ENCODE results near the gene ACOT2.
"Not testable (repeated sequence)": the region's sequence is repeated elsewhere in the genome, so short reads cannot be mapped to it uniquely, and the experiment has no call there.

The ACOT2 gene

GRCh38 chr14:73589116-73589515 lies 20.1 kb downstream of the ACOT2 start:
- H3K27me3 Mint-ChIP-seq, result no peaks in the 10 kb centered on the region
- H3K4me3 Mint-ChIP-seq, result no peak overlapping the region
- no peaks in the 10 kb centered on the region for H3K9me3 Mint-ChIP-seq (ENCODE audit: low read depth)
- H3K4me1 Mint-ChIP-seq (ENCODE audit: low read depth), result peaks cover 11% of the 10 kb centered on the region
- no peaks in the 10 kb centered on the region for H3K36me3 Mint-ChIP-seq
- no peak overlapping the region for H3K27ac Mint-ChIP-seq

- H3K4me1 Mint-ChIP-seq (ENCODE audit: low read depth), result peaks cover 11% of the 10 kb centered on the region
- not testable (repeated sequence) for H3K27ac Mint-ChIP-seq; H3K27me3 Mint-ChIP-seq; H3K9me3 Mint-ChIP-seq (ENCODE audit: low read depth); H3K4me3 Mint-ChIP-seq; H3K36me3 Mint-ChIP-seq
Measured at GRCh38 chr14:73590673-73591004, 21.6 kb downstream of the ACOT2 start.

DNA sequence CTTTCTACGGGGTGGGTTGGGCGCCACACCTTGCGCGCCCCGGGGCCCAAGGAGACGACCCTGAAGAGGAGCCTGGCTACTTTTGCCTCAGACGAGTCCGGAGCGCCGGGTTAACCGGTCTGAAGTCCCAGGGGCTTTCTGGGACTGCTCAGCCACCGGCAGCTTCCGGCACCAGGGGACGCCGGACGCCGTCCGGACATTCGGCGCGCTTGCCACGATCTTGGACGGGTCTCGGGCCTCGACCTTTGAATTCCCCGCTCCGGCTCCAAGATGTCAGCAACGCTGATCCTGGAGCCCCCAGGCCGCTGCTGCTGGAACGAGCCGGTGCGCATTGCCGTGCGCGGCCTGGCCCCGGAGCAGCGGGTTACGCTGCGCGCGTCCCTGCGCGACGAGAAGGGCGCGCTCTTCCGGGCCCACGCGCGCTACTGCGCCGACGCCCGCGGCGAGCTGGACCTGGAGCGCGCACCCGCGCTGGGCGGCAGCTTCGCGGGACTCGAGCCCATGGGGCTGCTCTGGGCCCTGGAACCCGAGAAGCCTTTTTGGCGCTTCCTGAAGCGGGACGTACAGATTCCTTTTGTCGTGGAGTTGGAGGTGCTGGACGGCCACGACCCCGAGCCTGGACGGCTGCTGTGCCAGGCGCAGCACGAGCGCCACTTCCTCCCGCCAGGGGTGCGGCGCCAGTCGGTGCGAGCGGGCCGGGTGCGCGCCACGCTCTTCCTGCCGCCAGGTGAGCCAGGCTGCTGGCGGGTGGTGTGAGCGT lies 22.9 kb downstream of the ACOT2 start, which contains the start of gene ACOT4:
Gene ACOT4 (plus strand): TSS at position 184 of the 760 bp plus-strand sequence. CDS start 87 bp downstream, at position 271.
- Mint-ChIP-seq H3K27ac (peak within 1 kb of the TSS; percentile 61), H3K36me3 (peaks cover 2% of the 10 kb centered on the region), H3K4me3 (peak within 1 kb of the TSS; percentile 72), H3K4me1 (ENCODE audit: low read depth) (peaks cover 11% of the 10 kb centered on the region), H3K9me3 (ENCODE audit: low read depth) (no peaks in the 10 kb centered on the region), H3K27me3 (no peaks in the 10 kb centered on the region)

- Mint-ChIP-seq H3K4me3 (no peak overlapping the region), H3K27me3 (no peaks in the 10 kb centered on the region), H3K27ac (no peak overlapping the region), H3K9me3 (ENCODE audit: low read depth) (no peaks in the 10 kb centered on the region), H3K36me3 (peaks cover 2% of the 10 kb centered on the region), H3K4me1 (ENCODE audit: low read depth) (peaks cover 11% of the 10 kb centered on the region)
Measured at GRCh38 chr14:73594491-73594890, 25.5 kb downstream of the ACOT2 start.

DNA sequence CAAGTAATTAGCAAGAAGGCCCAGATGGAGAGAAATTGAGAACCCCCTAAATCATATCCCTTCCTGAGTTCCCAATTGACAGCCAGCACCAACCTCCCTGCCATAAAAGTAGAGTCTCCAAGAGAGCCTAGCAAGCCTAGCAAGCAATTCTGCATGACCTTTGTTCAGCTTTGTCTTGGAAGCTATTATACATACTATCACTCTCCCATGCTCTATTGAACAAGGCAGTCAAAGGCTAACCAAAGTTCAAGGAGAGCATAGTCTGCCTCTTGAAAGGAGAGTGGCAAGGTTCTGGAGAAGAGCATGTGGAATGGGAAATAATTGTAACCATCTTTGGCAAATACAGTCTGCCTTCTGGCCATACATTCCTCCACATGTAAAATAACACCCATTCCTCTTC lies 30.5 kb downstream of the ACOT2 start:
- Mint-ChIP-seq H3K27me3 (no peaks in the 10 kb centered on the region), H3K9me3 (ENCODE audit: low read depth) (no peaks in the 10 kb centered on the region), H3K27ac (no peak overlapping the region), H3K36me3 (peaks cover 2% of the 10 kb centered on the region), H3K4me1 (ENCODE audit: low read depth) (no peaks in the 10 kb centered on the region), H3K4me3 (no peak overlapping the region)

GRCh38 chr14:73602994-73603393 lies 34.0 kb downstream of the ACOT2 start:
- H3K4me3 Mint-ChIP-seq, result no peak overlapping the region
- no peaks in the 10 kb centered on the region for H3K36me3 Mint-ChIP-seq
- H3K27me3 Mint-ChIP-seq, result no peaks in the 10 kb centered on the region
- H3K4me1 Mint-ChIP-seq (ENCODE audit: low read depth), result no peaks in the 10 kb centered on the region
- H3K9me3 Mint-ChIP-seq (ENCODE audit: low read depth), result no peaks in the 10 kb centered on the region
- H3K27ac Mint-ChIP-seq, result no peak overlapping the region

DNA sequence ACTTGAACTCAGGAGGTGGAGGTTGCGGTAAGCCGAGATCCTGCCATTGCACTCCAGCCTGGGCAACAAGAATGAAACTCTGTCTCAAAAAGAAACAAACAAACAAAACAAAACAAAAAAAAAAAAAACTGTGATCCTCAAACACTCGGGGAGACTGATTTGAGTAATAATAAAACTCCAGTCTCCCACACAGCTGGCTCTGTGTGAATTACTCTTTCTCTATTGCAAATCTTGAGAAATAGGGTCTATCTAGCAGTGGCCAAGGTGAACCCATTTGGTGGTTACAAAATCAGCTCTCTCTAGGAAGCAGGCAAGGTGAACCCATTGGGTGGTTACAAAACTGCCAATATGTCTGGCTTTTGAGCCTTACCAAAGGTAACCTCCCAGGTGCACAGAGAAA lies 37.3 kb downstream of the ACOT2 start:
- no peaks in the 10 kb centered on the region for H3K36me3 Mint-ChIP-seq
- H3K4me3 Mint-ChIP-seq, result no peak overlapping the region
- H3K9me3 Mint-ChIP-seq (ENCODE audit: low read depth), result no peaks in the 10 kb centered on the region
- no peaks in the 10 kb centered on the region for H3K4me1 Mint-ChIP-seq (ENCODE audit: low read depth)
- no peak overlapping the region for H3K27ac Mint-ChIP-seq
- H3K27me3 Mint-ChIP-seq, result no peaks in the 10 kb centered on the region

- Mint-ChIP-seq H3K27me3 (no peaks in the 10 kb centered on the region), H3K4me3 (no peak overlapping the region), H3K9me3 (ENCODE audit: low read depth) (no peaks in the 10 kb centered on the region)
Measured at GRCh38 chr14:73607241-73607640, 38.2 kb downstream of the ACOT2 start.

GRCh38 chr14:73610687-73611086 lies 41.7 kb downstream of the ACOT2 start:
- no peaks in the 10 kb centered on the region for H3K27me3 Mint-ChIP-seq
- H3K4me1 Mint-ChIP-seq (ENCODE audit: low read depth), result peaks cover 4% of the 10 kb centered on the region
- no peak overlapping the region for H3K27ac Mint-ChIP-seq
- H3K4me3 Mint-ChIP-seq, result no peak overlapping the region
- no peaks in the 10 kb centered on the region for H3K36me3 Mint-ChIP-seq
- H3K9me3 Mint-ChIP-seq (ENCODE audit: low read depth), result no peaks in the 10 kb centered on the region

More at GRCh38 chr14:73607241-73607640, 38.2 kb downstream of the ACOT2 start:
- peaks cover 1% of the 10 kb centered on the region for H3K4me1 Mint-ChIP-seq (ENCODE audit: low read depth)
- H3K36me3 Mint-ChIP-seq, result no peaks in the 10 kb centered on the region
- no peak overlapping the region for H3K27ac Mint-ChIP-seq

DNA sequence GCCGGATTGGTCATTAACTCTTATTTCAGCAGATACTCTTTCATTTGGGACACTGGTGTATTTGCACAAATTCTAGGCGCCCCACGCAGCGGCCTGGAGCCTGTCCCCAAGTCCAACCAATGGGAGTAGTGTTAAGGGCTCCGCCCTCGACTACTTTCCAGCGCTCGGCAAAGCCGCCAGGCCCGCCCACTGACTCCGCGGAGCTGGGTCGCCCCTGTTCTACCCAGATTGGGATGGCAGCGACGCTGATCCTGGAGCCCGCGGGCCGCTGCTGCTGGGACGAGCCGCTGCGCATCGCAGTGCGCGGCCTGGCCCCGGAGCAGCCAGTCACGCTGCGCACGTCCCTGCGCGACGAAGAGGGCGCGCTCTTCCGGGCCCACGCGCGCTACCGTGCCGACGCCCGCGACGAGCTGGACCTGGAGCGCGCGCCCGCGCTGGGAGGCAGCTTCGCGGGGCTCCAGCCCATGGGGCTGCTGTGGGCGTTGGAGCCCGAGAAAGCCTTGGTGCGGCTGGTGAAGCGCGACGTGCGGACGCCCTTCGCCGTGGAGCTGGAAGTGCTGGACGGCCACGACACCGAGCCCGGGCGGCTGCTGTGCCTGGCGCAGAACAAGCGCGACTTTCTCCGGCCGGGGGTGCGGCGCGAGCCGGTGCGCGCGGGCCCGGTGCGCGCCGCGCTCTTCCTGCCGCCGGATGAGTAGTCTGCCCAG lies 43.5 kb downstream of the ACOT2 start, which contains the start of gene ACOT6:
Gene ACOT6 (plus strand): TSS at position 179 of the 707 bp plus-strand sequence. CDS start 55 bp downstream, at position 234.
- Mint-ChIP-seq H3K27ac (no peak within 1 kb of the TSS), H3K4me3 (peak within 1 kb of the TSS; percentile 84), H3K4me1 (ENCODE audit: low read depth) (peaks cover 4% of the 10 kb centered on the region), H3K27me3 (no peaks in the 10 kb centered on the region), H3K36me3 (no peaks in the 10 kb centered on the region), H3K9me3 (ENCODE audit: low read depth) (no peaks in the 10 kb centered on the region)

- Mint-ChIP-seq H3K4me3 (peak overlapping the region; percentile 84), H3K27me3 (no peaks in the 10 kb centered on the region), H3K27ac (no peak overlapping the region), H3K36me3 (no peaks in the 10 kb centered on the region), H3K9me3 (ENCODE audit: low read depth) (no peaks in the 10 kb centered on the region), H3K4me1 (ENCODE audit: low read depth) (peaks cover 4% of the 10 kb centered on the region)
Measured at GRCh38 chr14:73613046-73613383, 44.0 kb downstream of the ACOT2 start.

DNA sequence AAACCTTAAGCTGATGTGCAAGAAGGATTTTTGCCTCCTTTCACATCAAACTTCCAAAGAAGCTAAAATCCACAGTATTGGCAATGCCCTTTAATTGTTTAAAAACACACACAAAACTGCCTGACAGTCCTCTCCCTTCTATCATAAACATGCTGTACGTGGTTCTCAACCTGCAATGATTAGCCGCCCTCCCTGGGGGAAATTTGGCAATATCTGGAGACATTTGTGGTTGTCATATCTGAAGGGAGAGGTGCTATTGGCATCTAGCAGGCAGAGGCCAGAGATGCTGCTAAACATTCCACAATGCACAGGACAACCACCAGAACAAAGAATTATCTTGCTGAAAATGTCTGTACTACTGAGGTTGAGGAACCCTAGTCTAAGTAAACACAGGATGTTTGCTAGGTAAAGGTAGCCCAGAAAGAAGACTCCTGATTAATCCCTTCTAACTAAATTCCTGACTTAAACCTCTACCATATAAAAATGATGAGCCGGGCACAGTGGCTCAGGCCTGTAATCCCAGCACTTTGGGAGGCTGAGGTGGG lies 44.5 kb downstream of the ACOT2 start:
- no peaks in the 10 kb centered on the region for H3K9me3 Mint-ChIP-seq (ENCODE audit: low read depth)
- no peak overlapping the region for H3K27ac Mint-ChIP-seq
- H3K4me3 Mint-ChIP-seq, result peak overlapping the region; percentile 84

GRCh38 chr14:73616831-73617230 lies 47.8 kb downstream of the ACOT2 start:
- Mint-ChIP-seq H3K4me3 (no peak overlapping the region), H3K9me3 (ENCODE audit: low read depth) (no peaks in the 10 kb centered on the region), H3K27me3 (no peaks in the 10 kb centered on the region), H3K27ac (no peak overlapping the region), H3K36me3 (no peaks in the 10 kb centered on the region), H3K4me1 (ENCODE audit: low read depth) (peaks cover 4% of the 10 kb centered on the region)

More for the DNA sequence above, 44.5 kb downstream of the ACOT2 start:
- no peaks in the 10 kb centered on the region for H3K27me3 Mint-ChIP-seq
- H3K36me3 Mint-ChIP-seq, result no peaks in the 10 kb centered on the region
- H3K4me1 Mint-ChIP-seq (ENCODE audit: low read depth), result peaks cover 4% of the 10 kb centered on the region

GRCh38 chr14:73619524-73619923 lies 50.5 kb downstream of the ACOT2 start:
- Mint-ChIP-seq H3K27ac (no peak overlapping the region), H3K36me3 (no peaks in the 10 kb centered on the region), H3K27me3 (no peaks in the 10 kb centered on the region), H3K4me3 (no peak overlapping the region), H3K4me1 (ENCODE audit: low read depth) (no peaks in the 10 kb centered on the region), H3K9me3 (ENCODE audit: low read depth) (no peaks in the 10 kb centered on the region)

- no peaks in the 10 kb centered on the region for H3K4me1 Mint-ChIP-seq (ENCODE audit: low read depth)
- H3K27me3 Mint-ChIP-seq, result no peaks in the 10 kb centered on the region
- no peaks in the 10 kb centered on the region for H3K36me3 Mint-ChIP-seq
- no peaks in the 10 kb centered on the region for H3K9me3 Mint-ChIP-seq (ENCODE audit: low read depth)
- H3K4me3 Mint-ChIP-seq, result no peak overlapping the region
- no peak overlapping the region for H3K27ac Mint-ChIP-seq
Measured at GRCh38 chr14:73620268-73620667, 51.3 kb downstream of the ACOT2 start.
